ENCODE data around the gene LINGO1.

Gene LINGO1

GRCh38 chr15:77654975-77655374 lies 22.3 kb upstream of the LINGO1 start:
- peak in 1 of 2 experiments; percentile 57 for DNase-seq

GRCh38 chr15:77653832-77654480 lies 21.2 kb upstream of the LINGO1 start:
- DNase-seq: no peak

- DNase-seq: peak in 1 of 2 experiments; percentile 27
Measured at GRCh38 chr15:77650265-77650664, 17.6 kb upstream of the LINGO1 start.

- no peak for DNase-seq
Measured at GRCh38 chr15:77649610-77650009, 16.9 kb upstream of the LINGO1 start.

- peak in 1 of 2 experiments; percentile 26 for DNase-seq
Measured at GRCh38 chr15:77649017-77649416, 16.3 kb upstream of the LINGO1 start.

- no peak for DNase-seq
Measured at GRCh38 chr15:77647961-77648360, 15.2 kb upstream of the LINGO1 start.

GRCh38 chr15:77646104-77646694 lies 13.5 kb upstream of the LINGO1 start:
- no peak for DNase-seq

GRCh38 chr15:77645602-77646001 lies 12.9 kb upstream of the LINGO1 start:
- DNase-seq: no peak

- DNase-seq: no peak
Measured at GRCh38 chr15:77644543-77645247, 12.0 kb upstream of the LINGO1 start.

GRCh38 chr15:77643764-77644163 lies 11.1 kb upstream of the LINGO1 start:
- no peak for DNase-seq

GRCh38 chr15:77642793-77643430 lies 10.2 kb upstream of the LINGO1 start:
- no peak for DNase-seq

GRCh38 chr15:77641999-77642398 lies 9.3 kb upstream of the LINGO1 start:
- DNase-seq: no peak

GRCh38 chr15:77640615-77641014 lies 7.9 kb upstream of the LINGO1 start:
- DNase-seq: no peak

- DNase-seq: no peak
Measured at GRCh38 chr15:77639431-77639830, 6.7 kb upstream of the LINGO1 start.

- no peak for DNase-seq
Measured at GRCh38 chr15:77637851-77638692, 5.4 kb upstream of the LINGO1 start.

- no peak for DNase-seq
Measured at GRCh38 chr15:77636209-77636608, 3.5 kb upstream of the LINGO1 start.

GRCh38 chr15:77634266-77634962 lies 1.7 kb upstream of the LINGO1 start:
- peak; percentile 65 to 86 for DNase-seq

- DNase-seq: no peak
Measured at GRCh38 chr15:77633913-77634265, 1.2 kb upstream of the LINGO1 start.

GRCh38 chr15:77633134-77633912 lies 611 bp upstream of the LINGO1 start:
- peak; percentile 71 to 92 for DNase-seq

GRCh38 chr15:77631745-77632533 lies 773 bp downstream of the LINGO1 start:
- DNase-seq: peak in 1 of 2 experiments; percentile 72

Data from NCI-H526 (cell line).